ENCODE results near the gene CNKSR3. TPM values are rescaled to one million over a fixed set of nuclear protein-coding genes. Genes with fewer than 3 reads are reported as not detected.

The CNKSR3 gene
- total RNA-seq, 2 donors from 2014 or later: 9.3 to 13.2 TPM

DNA sequence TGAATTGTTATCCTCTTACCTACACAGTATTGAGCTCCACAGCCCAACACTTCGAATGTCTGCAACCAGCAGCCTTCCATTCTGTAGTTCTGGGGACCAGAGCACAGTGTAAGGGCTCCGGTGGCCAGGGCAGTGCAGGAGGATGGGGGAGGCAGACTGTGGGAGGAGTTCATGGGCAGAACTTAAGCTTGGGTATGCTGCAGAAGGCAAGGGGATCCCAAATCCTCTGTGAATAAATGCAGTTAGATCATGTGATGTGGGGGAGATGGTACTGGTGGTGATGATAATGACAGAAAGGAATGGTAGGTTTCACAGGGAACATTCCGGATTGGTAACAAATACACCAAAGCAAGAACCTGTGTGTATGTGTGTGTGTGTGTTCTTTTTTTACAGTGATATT, 26.5 kb upstream of the CNKSR3 start:
- H3K9me3 ChIP-seq: no peaks in the 10 kb centered on the region
- no peaks in the 10 kb centered on the region for H3K27me3 ChIP-seq
- intact Hi-C loops (cut with DNase I): no loop called here
- no peaks in the 10 kb centered on the region for H3K36me3 ChIP-seq (replicated peaks in 1 of 2; ENCODE audit: insufficient read depth in 1 of 2, low read depth in 2 of 2)
- no peak overlapping the region for H3K4me3 ChIP-seq
- no peak overlapping the region for H3K27ac ChIP-seq
- TF ChIP-seq, protein P1, sequence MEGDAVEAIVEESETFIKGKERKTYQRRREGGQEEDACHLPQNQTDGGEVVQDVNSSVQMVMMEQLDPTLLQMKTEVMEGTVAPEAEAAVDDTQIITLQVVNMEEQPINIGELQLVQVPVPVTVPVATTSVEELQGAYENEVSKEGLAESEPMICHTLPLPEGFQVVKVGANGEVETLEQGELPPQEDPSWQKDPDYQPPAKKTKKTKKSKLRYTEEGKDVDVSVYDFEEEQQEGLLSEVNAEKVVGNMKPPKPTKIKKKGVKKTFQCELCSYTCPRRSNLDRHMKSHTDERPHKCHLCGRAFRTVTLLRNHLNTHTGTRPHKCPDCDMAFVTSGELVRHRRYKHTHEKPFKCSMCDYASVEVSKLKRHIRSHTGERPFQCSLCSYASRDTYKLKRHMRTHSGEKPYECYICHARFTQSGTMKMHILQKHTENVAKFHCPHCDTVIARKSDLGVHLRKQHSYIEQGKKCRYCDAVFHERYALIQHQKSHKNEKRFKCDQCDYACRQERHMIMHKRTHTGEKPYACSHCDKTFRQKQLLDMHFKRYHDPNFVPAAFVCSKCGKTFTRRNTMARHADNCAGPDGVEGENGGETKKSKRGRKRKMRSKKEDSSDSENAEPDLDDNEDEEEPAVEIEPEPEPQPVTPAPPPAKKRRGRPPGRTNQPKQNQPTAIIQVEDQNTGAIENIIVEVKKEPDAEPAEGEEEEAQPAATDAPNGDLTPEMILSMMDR (IDR thresholded peaks at IDR 0.05): no peak
- TF ChIP-seq POLR2A (IDR thresholded peaks at IDR 0.05): no peak
- no peak for DNase-seq
- WGBS, 2 donors: 86 to 95% methylated on average over 3 of the region's 3 CpGs
- no peak for ATAC-seq
- peaks cover 17% of the 10 kb centered on the region for H3K4me1 ChIP-seq

DNA sequence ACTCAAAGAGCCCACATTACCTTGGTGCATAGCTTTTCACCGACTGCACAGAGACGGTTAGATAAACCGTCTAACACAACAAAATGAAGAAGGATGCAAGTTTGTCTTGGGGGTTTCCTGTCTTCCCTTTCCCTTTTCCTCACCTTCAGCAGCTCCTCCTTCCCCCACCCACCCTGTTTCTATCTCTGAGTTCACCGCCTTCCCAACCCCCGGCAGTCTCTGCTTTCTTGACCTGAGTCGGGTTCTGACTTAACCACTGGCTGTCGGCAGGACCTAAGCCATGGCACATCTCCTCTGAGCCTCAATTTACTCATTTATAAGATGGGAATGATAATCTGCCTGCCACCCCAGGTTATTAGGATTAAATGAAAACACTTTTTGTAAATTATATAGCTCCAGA, 25.8 kb upstream of the CNKSR3 start:
- TF ChIP-seq, protein P1 (IDR thresholded peaks at IDR 0.05): no peak
- no peaks in the 10 kb centered on the region for H3K36me3 ChIP-seq (replicated peaks in 1 of 2; ENCODE audit: insufficient read depth in 1 of 2, low read depth in 2 of 2)
- intact Hi-C loops (cut with DNase I): no loop called here
- ATAC-seq (no peak), DNase-seq (no peak)
- H3K4me1 ChIP-seq: peaks cover 17% of the 10 kb centered on the region
- H3K27me3 ChIP-seq: no peaks in the 10 kb centered on the region
- WGBS, 2 donors: 87 to 92% methylated on average over 7 of the region's 7 CpGs
- no peak overlapping the region for H3K4me3 ChIP-seq
- no peak overlapping the region for H3K27ac ChIP-seq
- no peaks in the 10 kb centered on the region for H3K9me3 ChIP-seq

DNA sequence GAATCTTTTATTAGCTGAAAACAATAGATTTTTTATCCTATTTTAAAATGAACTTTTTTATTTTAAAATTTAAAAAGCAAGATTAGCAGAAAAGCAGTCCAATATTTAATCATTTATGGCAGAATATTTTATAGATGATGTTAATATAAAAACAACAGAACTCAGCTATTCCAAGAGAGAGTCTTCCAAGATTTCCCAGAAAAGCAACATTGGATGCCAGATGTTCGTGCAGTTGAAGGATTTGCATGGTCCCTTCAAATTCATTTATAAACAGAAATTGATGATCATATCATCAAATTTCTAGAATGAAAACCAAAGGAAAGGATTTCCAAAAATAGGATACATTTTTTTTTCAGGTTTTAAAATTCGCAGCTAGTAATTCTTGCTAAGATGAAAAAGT, 25.4 kb upstream of the CNKSR3 start:
- H3K36me3 ChIP-seq (replicated peaks in 1 of 2; ENCODE audit: insufficient read depth in 1 of 2, low read depth in 2 of 2): no peaks in the 10 kb centered on the region
- DNase-seq (no peak), ATAC-seq (no peak)
- no peaks in the 10 kb centered on the region for H3K9me3 ChIP-seq
- 94 to 95% methylated on average over 2 of the region's 2 CpGs for WGBS, 2 donors
- TF ChIP-seq, protein P1 (IDR thresholded peaks at IDR 0.05): no peak
- TF ChIP-seq POLR2A (IDR thresholded peaks at IDR 0.05): no peak
- no peaks in the 10 kb centered on the region for H3K27me3 ChIP-seq
- no peak overlapping the region for H3K27ac ChIP-seq
- H3K4me1 ChIP-seq: peaks cover 17% of the 10 kb centered on the region
- intact Hi-C loops (cut with DNase I): no loop called here
- no peak overlapping the region for H3K4me3 ChIP-seq

GRCh38 chr6:154535147-154535546, 24.7 kb upstream of the CNKSR3 start:
- Histone ChIP-seq H3K27ac (no peak overlapping the region), H3K9me3 (no peaks in the 10 kb centered on the region), H3K27me3 (no peaks in the 10 kb centered on the region), H3K36me3 (replicated peaks in 1 of 2; ENCODE audit: insufficient read depth in 1 of 2, low read depth in 2 of 2) (no peaks in the 10 kb centered on the region), H3K4me3 (no peak overlapping the region), H3K4me1 (peaks cover 17% of the 10 kb centered on the region)
- WGBS, 2 donors: 85 to 93% methylated on average over 3 of the region's 3 CpGs
- intact Hi-C loops (cut with DNase I): no loop called here
- TF ChIP-seq POLR2A (IDR thresholded peaks at IDR 0.05): no peak
- TF ChIP-seq, protein P1 (IDR thresholded peaks at IDR 0.05): no peak
- ATAC-seq: no peak
- DNase-seq: no peak

- TF ChIP-seq POLR2A (IDR thresholded peaks at IDR 0.05): no peak
- ATAC-seq: no peak
- DNase-seq: no peak
- Histone ChIP-seq H3K36me3 (replicated peaks in 1 of 2; ENCODE audit: insufficient read depth in 1 of 2, low read depth in 2 of 2) (no peaks in the 10 kb centered on the region), H3K27me3 (no peaks in the 10 kb centered on the region), H3K4me1 (peaks cover 17% of the 10 kb centered on the region), H3K27ac (no peak overlapping the region), H3K9me3 (no peaks in the 10 kb centered on the region), H3K4me3 (no peak overlapping the region)
- WGBS, 2 donors: 81 to 84% methylated on average over 2 of the region's 2 CpGs
- intact Hi-C loops (cut with DNase I): no loop called here
These were observed 24.0 kb upstream of the CNKSR3 start for GRCh38 chr6:154534531-154534930.

Measured in body of pancreas (tissue), 4 donors.